ENCODE results near the gene KCNK16.

The KCNK16 gene

DNA sequence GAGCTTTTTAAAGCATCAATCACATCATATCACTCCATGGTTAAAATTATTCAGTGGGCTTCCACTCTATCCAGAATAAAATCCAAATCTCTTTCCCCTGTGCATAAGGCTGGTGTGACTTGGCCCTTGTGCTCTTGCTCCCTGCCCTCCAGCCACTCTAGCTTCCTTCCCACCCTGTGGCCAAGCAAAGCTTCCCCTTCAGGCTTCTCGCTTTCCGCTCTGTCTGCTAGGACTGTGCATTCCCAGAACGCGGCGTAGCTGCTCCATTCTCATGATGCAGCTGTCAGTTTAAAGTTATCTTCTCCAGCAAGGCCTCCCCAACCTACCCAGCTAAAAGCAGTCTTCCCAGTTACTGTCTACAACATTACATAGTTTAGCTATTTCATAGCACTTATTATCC, 19.4 kb upstream of the KCNK16 start:
- DNase-seq (ENCODE audit: low spot score), result no peak

DNA sequence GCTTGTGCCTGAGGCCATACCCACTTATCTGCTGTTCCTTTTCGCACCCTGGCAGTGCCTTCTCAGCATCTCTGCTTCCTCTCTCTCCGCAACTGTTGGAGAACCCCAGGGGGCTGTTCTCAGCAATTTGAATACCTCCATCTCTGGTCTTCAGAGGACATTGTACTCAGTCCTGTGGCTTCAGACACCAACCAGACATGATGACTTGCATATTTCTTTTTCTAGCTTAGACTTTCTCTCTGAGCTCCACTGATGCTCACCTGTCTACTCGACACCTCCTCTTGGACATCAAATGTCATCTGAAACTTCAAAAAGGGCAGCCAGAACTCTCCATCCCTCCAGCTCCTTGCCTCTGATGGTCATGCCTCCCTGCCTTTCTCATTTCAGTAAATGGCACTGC, 18.9 kb upstream of the KCNK16 start:
- no peak for DNase-seq (ENCODE audit: low spot score)

DNA sequence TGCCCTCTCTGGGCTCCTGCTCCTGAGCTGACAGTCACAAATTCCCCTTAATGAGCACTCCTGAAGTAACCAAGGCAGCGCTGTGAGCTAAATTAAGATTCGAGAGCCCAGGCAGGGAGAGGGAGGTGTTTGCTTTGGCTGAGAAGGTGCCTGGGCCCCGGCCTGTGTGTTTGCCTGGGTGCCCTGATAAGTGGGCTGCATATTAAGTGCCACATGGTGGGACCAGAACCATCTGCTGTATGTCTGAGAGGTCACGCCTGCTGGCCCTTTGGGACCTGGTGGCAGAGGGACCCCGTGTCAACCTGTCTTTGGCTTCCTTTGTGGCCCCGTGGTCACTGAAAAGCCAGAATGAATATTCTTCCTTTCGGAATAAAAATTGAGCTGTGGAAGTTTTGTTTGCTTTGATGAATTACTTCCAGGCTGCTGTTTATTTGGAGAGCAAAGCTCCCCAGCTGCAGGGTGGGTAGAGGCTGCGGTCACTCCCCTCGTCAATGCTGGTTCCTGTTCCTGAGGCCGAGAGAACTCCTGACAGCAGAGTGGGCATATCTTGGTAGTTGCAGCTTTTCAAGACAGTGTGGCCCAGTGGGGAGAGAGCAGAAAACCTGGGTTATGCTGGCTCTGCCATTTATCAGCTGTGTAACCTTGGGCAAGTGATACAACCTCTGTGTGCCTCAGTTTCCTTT, 17.5 kb upstream of the KCNK16 start:
- no peak for DNase-seq (ENCODE audit: low spot score)

- DNase-seq (ENCODE audit: low spot score), result no peak
Observed at GRCh38 chr6:39339096-39339867, 16.8 kb upstream of the KCNK16 start.

DNA sequence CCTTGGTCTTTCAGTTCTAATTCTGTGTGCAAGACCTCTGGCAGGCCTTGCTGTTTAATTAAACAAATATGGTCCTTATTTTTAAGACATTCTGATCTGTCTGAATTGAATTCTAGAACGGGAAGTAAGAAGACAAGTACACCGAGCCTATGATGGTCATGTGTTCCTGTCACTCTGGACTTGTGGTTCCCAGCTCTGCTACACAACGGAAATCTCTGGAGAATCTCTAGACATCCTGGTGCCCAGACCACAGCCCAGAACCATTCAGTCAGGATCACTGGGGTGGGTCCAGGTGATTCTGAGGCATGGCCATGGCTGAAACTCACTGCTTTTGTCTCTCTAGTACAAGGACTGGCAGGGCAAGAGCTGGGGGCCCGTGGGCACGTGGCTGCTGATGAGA, 15.9 kb upstream of the KCNK16 start:
- DNase-seq (ENCODE audit: low spot score), result no peak

DNA sequence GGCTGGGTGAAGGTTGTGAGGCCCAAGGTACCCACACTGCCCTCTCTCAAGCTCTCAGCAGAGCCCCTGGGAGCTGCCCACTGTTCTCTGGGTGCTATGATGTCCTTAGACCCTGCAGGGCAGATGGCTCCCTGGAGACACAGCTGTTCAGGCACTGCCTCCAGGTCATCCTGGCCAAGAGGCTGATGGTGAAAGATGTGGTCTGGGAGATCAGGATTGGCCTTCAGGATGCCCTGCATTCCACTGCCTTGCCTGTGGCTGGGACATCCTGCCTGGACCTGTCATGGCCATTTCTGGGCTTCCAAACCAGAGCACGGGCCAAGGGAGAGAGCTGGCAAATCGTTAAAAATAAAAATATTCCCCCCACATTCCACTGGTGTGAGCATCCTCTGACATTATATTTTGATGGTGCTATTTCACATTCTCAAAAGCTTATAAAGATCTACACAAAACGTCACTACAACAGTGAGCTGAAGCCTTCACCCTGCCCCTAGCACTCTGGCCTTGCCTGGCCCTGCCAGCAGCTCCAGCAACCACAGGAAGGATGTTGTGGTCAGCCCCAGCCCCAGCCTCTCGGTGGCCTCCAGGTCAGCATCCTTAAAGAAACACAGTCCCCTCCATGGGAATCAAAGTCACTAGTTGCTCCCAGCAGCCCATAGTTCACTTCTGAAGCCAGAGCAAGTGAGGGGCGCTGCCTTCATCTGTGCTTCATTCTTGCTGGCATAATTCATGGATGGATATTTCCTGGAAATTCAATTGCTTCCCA, 13.5 kb upstream of the KCNK16 start:
- DNase-seq (ENCODE audit: low spot score), result peak; percentile 47

GRCh38 chr6:39333644-39334438, 11.3 kb upstream of the KCNK16 start:
- no peak for DNase-seq (ENCODE audit: low spot score)

DNA sequence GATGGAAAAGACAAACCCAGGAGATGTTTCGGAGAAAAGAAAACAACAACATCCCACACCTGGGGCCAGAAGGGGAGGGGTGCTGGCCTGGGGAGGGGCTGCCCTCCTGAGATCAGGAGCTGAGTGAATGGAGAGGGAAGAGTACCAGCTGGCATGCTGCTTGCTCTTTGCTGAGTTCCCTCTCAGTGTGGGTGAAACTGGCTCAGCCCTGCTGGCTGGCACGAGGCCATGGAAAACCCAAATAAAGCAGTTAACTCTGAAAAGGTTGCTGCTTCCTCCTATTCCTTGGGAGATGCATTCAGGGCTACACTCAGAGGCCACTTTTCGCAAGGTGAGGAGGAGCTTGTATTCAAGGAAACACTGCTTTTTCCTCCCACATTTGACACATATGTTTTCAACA, 8.0 kb upstream of the KCNK16 start:
- no peak for DNase-seq (ENCODE audit: low spot score)

- no peak for DNase-seq (ENCODE audit: low spot score)
Observed at GRCh38 chr6:39330057-39330456, 7.6 kb upstream of the KCNK16 start.

DNA sequence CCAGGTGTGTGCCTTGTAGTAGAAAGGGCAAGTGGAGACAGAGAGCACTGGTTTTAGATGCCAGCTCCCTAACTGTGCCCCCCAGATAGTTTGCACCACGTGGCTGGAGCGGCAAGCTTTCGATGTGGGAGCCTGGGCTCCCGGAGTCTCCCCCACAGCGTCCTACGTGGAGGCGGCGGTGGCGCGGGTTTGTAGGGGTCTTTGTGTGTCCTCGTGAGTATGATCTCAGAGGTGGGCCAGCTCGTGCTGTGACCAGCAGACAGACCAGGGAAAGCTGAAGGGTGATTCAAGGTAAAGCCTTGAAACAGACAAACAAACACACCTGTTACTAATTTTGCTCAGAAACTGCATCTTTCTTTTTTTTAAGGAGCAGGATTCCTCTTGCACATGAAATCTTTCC, 5.6 kb upstream of the KCNK16 start:
- DNase-seq (ENCODE audit: low spot score), result no peak

DNA sequence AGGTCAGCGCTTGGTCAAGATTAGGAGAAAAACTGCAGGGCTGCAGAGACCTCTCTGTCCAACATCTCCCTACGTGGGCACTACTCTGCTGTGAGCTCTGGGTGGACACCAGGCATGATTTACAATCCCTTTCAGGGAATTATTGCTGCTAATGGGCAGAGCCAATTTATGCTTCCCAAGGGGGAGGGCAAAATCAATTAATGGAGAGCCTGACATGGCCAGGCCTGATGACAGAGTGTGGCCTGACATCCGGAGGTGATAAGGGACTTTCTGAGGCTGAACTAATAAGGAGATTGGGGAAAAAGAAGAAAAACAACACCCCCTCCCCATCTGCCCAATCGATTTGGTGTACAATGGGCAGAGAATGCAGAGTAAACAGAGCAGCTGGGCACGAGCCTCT, 5.0 kb upstream of the KCNK16 start:
- no peak for DNase-seq (ENCODE audit: low spot score)

DNA sequence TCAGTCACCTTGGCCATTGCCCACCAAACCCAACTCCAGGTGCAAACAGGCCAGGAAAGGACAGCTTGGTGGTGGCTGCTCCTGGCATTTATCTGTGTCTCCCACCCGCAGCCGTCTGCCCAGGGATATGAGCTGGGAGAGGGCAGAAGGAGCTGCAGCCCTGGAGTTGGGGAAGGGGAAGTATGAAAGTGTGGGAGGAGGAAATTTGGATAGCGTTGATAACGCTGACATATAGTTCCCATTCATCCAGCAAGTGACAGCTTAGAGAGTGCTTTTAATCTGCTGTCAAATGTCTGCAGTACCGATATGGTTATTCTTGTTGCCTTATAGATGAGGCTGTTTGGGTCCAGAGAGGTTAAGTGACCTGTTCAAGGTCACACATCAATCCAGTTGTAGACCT, 741 bp downstream of the KCNK16 start:
- DNase-seq (ENCODE audit: low spot score), result no peak

- no peak for DNase-seq (ENCODE audit: low spot score)
Observed at GRCh38 chr6:39320363-39320984, 2.0 kb downstream of the KCNK16 start.

GRCh38 chr6:39319621-39320362, 2.7 kb downstream of the KCNK16 start:
- no peak for DNase-seq (ENCODE audit: low spot score)

- DNase-seq (ENCODE audit: low spot score), result no peak
Observed at GRCh38 chr6:39317256-39317655, 5.2 kb downstream of the KCNK16 start.

DNA sequence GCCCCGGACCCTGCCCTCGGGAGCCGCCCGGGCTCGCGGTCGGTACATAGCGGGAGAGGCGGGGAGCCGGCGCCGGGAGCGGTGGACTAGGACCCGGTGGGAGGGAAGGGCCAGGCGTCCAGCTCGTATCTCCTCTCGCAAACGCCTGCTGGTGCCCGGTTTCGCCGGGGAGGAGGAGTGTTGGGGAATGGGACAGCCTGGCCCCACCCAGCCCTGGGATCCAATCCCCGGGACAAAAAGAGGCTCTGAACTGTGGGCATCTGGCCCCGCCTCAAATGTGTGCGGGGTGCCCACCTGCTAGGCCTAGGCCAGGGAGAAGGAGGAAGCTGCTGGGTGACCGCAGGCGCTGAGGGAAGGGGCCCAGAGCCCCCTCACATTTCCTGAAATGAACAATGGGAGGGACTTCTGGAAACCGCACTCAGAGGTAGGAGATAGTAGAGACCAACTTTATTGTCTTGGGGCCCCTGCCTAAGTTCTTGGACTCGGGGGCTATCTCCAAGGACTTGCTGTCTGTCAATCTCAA, 8.2 kb downstream of the KCNK16 start, which contains the start of gene KCNK17:
Gene KCNK17, minus strand, starts transcription at position 147 of the 523 bp plus-strand sequence. Its CDS starts 99 bp downstream, at position 48.
- DNase-seq (ENCODE audit: low spot score), result no peak

DNA sequence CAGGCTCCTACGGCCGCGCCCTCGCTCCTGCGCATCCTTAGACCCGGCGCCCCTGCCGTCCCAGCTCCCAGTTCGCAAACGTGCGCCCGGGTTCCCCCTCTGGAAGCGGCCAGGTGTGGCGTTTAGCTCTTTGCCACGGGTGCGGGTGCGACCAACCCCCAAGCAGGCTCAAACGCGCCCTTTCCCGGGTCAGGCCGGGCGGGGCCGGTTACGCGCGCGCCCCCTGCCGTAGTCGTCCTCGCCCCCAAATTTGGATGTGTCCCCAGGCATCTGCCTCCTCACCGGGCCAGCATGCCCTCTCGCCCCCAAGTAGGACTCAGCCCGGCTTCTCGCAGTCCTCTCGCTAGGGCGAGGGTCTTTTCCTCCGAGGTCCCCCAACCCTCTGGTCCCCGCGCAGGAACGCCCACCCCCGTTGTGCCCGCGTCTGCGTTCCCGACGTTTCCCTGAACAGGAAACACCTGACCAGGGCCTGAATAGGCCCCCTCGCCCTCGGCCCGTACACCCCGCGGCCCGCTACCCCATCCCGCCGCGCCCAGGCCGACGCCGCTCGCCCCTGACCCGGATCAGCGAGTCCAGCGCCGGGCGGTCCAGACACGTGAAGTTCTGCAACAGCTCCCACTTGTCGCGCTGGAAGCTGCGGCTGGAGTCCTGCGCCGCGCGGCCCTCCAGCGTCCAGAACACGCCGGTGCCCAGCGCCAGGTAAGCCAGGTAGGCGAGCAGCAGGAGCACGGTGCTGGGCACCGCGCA, 8.8 kb downstream of the KCNK16 start:
- no peak for DNase-seq (ENCODE audit: low spot score)

DNA sequence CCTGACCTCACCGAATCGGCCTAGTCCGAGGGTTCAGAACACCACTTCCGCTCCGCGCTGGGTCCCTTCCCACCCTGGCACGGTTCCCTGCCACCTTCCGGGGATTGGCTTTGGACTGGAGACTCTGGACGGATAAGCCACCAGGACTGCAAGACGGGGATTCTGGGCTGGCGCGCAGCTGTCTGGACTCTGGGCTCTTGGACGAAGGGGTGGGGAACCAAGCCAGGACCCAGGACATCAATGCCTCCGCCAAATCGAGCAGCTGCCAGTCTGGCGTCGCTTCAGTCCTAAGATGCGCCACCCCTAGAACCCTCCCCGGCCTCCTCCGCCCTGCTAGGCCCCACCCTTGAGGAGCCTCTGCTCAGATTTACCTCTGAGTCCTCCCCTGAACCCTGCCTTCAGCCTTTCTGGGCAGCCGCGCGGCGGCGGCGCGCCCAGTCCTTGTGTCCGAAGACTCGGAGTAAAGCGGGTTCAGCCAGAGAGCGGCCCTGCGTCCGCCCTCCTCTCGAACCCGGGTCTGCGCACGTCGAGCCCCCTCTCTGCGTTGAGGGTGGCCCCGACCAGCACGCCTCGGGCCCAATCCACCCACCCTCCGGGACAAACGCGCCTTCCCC, 9.5 kb downstream of the KCNK16 start:
- DNase-seq (ENCODE audit: low spot score), result no peak

DNA sequence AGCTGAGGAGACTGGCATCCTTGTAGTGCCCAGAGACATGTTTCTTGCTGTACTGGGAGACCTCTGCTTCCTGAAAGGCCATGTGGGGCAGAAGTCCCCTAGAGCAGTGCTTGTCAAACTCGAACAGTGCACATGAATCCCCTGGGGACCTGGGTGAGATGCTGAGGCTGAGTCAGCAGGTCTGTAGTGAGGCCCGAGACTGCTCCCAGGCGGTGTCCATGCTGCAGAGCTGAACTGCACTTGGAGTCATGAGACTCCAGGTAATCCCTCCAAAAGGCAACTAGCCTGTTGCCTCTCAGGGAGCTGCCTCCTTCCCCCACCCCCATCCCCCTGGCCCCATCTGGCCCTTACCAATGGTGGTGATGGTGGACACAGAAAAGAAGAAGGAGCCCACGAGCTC, 12.0 kb downstream of the KCNK16 start:
- no peak for DNase-seq (ENCODE audit: low spot score)
